Pancreas (tissue), 10 donors: ENCODE data around the gene RAD51B. TPM values are rescaled to one million over a fixed set of nuclear protein-coding genes. Genes with fewer than 3 reads are reported as not detected.

ENCODE experiments used
- ATAC-seq, 4 donors: fragments of 200-7000 bp; cut with Tn5 transposase; one replicate each; pipeline versions ENCODE4 v1.8.0 to v1.9.1; 2020; ENCODE audit warnings: mild to moderate bottlenecking in 4 of 4, moderate library complexity in 4 of 4
- DNase-seq, 6 donors: peaks; one replicate each; pipeline ENCODE4 v3.0.0-alpha.2; 2020
- FAIRE-seq: peaks from 2 replicates; lab custom pipeline; 2012; peaks lifted over from hg19 to GRCh38; lab: Jason Lieb, UNC
- H3K27ac ChIP-seq, 4 donors: fragments of 200-600 bp; sonication (generic); 1 replicate in 3 of 4; 2 replicates in 1 of 4; pipeline versions ENCODE4 v1.5.0 to v1.8.0; 2020
- H3K27me3 ChIP-seq, 4 donors: fragments of 200-600 bp; one replicate each; pipeline ENCODE4 v1.8.0; 2021
- H3K36me3 ChIP-seq, 3 donors: fragments of 200-600 bp; sonication (generic) in 1 of 3; one replicate each; pipeline versions ENCODE4 v1.5.0 to v1.8.0; 2020 to 2021
- H3K4me1 ChIP-seq, 3 donors: fragments of 200-600 bp; one replicate each; pipeline ENCODE4 v1.8.0; 2021
- H3K4me3 ChIP-seq, 4 donors: fragments of 200-600 bp; sonication (generic) in 2 of 4; one replicate each; pipeline versions ENCODE4 v1.5.0 to v1.8.0; 2020 to 2021
- H3K9me3 ChIP-seq, 4 donors: fragments of 200-600 bp; one replicate each; pipeline ENCODE4 v1.8.0; 2021
- CTCF ChIP-seq, 4 donors: fragments of 200-600 bp; sonication (generic) in 3 of 4; IDR thresholded peaks; one replicate each; pipeline versions ENCODE4 v1.5.0 to v1.8.0; 2021; ENCODE audit warnings: antibody characterized with exemption in 4 of 4
- WGBS, 2 donors: extraction: QIAGEN DNeasy Blood & Tissue Kit; methylation state at CpG; one replicate each; pipeline ENCODE4 v1.1.7; 2013; 5-methylcytosine and 5-hydroxymethylcytosine counted together
- intact Hi-C, 3 donors: fragments of 100-400 bp; cut with DNase I; formaldehyde crosslinking; loops; one replicate each; pipeline versions ENCODE4 v1.11.1 to v1.14.2; 2022
- polyA plus RNA-seq, 2 donors: library from polyadenylated mRNA; stranded (reverse); fragments of 200-250 nt; gene quantifications; one replicate each; pipeline ENCODE4 v1.2.3, GENCODE V29; 2013
- total RNA-seq, 6 donors: library from RNA; stranded (reverse); fragmentation: NEBNext Ultra II Directional in 4 of 6; extraction: Animal tissue kit (Norgen Biotek cat#: 25700) in 4 of 6; gene quantifications; one replicate each; pipeline versions ENCODE4 v1.2.1 to v1.2.4, GENCODE V29; 2021 to 2023
- donor health status: healthy with polysubstance abuse.
- donor health status: DM: no; HTN: no; CAD: no; lungs with moderate emphysema.
- donor health status: DM: no; HTN: no; CAD: no.
- donor health status: control.
- donor health status: control.
- donor health status: Bipolar disorder and iron deficiency.
- donor health status: DM: yes; HTN: yes; CAD: no.
- donor health status: DM: no; HTN: no; CAD: no.
- donor health status: DM: no; HTN: no; CAD: no.
- donor health status: DM: yes; HTN: yes; CAD: no.

RAD51B gene
- total and polyA plus RNA-seq, 8 donors, result 1.1 to 17.3 (median 5.8) TPM

- intact Hi-C loops, result no loop called here
- Histone ChIP-seq H3K27me3 (no peaks in the 10 kb centered on the region), H3K4me3 (no peak overlapping the region), H3K36me3 (peaks cover 6 to 72% (median 36%) of the 10 kb centered on the region in 3 donors), H3K4me1 (no peaks in the 10 kb centered on the region), H3K27ac (no peak overlapping the region), H3K9me3 (no peaks in the 10 kb centered on the region)
- DNase-seq (no peak), ATAC-seq (no peak), FAIRE-seq (no peak)
- no peak for TF ChIP-seq CTCF (IDR thresholded peaks at IDR 0.05)
- 57 to 88% methylated on average over 3 of the region's 3 CpGs for WGBS, 2 donors
These were observed 37.5 kb upstream of the RAD51B start for GRCh38 chr14:67782090-67782489.

- no peak for FAIRE-seq
- TF ChIP-seq CTCF (IDR thresholded peaks at IDR 0.05), result no peak
- H3K9me3 ChIP-seq, result no peaks in the 10 kb centered on the region
- no peak overlapping the region for H3K4me3 ChIP-seq
- H3K27me3 ChIP-seq, result no peaks in the 10 kb centered on the region
- H3K36me3 ChIP-seq, result peaks cover 3 to 80% (median 35%) of the 10 kb centered on the region in 3 donors
- ATAC-seq, result no peak
- no peak for DNase-seq
- WGBS, 2 donors, result 89 to 91% methylated on average over 5 of the region's 5 CpGs
- intact Hi-C loops, result no loop called here
- H3K4me1 ChIP-seq, result no peaks in the 10 kb centered on the region
- no peak overlapping the region for H3K27ac ChIP-seq
These were observed 35.2 kb upstream of the RAD51B start for GRCh38 chr14:67784244-67784823.

- Histone ChIP-seq H3K4me1 (no peaks in the 10 kb centered on the region), H3K27me3 (no peaks in the 10 kb centered on the region), H3K36me3 (peaks cover 3 to 81% (median 35%) of the 10 kb centered on the region in 3 donors), H3K4me3 (no peak overlapping the region), H3K27ac (no peak overlapping the region), H3K9me3 (no peaks in the 10 kb centered on the region)
- FAIRE-seq (no peak), DNase-seq (no peak), ATAC-seq (no peak)
- 93 to 96% methylated on average over 4 of the region's 4 CpGs for WGBS, 2 donors
- intact Hi-C loops, result no loop called here
- TF ChIP-seq CTCF (IDR thresholded peaks at IDR 0.05), result no peak
These were observed 34.1 kb upstream of the RAD51B start for GRCh38 chr14:67785270-67786109.

DNA sequence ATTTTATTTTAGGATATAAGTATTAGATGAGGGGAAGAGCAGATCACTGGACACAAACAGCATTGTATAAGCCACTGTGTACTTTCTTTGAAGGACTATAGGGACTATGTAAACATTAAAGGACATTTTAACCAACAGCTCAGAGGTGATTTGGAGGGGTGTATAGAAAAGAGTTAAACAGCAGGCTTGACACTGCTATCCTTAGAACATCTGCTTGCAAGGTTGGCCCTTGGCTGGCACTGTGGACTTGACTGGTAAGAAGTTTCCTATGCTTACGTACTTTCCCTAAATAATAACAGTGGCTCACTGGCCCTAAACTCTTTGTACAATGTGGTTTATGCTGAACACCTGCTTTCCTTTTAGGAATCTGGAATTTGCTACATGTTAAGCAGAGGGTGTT is 31.9 kb upstream of the RAD51B start:
- no peak for TF ChIP-seq CTCF (IDR thresholded peaks at IDR 0.05)
- WGBS, 2 donors, result 89 to 91% methylated on average over 1 of the region's 1 CpG

DNA sequence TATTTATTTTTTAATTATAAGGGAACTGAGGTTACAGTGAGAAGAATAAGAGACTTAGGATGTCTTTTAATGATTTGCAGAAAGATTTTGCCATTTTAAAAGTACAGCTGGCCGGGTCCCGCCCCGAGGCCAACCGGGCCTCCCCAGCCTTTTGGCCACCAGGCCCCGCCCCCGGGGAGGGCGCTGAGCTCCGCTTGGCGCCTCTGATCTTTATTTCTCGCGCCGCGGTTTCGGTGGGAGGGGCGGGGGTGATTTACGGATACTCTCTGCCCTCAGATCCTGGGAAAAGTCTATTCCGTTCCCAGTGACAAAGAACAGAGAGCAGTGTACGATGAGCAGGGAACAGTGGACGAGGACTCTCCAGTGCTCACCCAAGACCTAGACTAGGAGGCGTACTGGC is 20.8 kb upstream of the RAD51B start:
- WGBS, 2 donors, result 91 to 94% methylated on average over 20 of the region's 20 CpGs
- Histone ChIP-seq H3K27ac (no peak overlapping the region), H3K27me3 (no peaks in the 10 kb centered on the region), H3K4me1 (no peaks in the 10 kb centered on the region), H3K36me3 (peaks cover 3 to 68% (median 11%) of the 10 kb centered on the region in 3 donors), H3K4me3 (no peak overlapping the region), H3K9me3 (no peaks in the 10 kb centered on the region)
- ATAC-seq (no peak), DNase-seq (no peak), FAIRE-seq (no peak)
- intact Hi-C loops, result no loop called here
- no peak for TF ChIP-seq CTCF (IDR thresholded peaks at IDR 0.05)

More for the DNA sequence above, 31.9 kb upstream of the RAD51B start:
- Histone ChIP-seq H3K4me3 (no peak overlapping the region), H3K36me3 (peaks cover 0 to 74% (median 32%) of the 10 kb centered on the region in 3 donors), H3K4me1 (no peaks in the 10 kb centered on the region), H3K27me3 (no peaks in the 10 kb centered on the region), H3K27ac (no peak overlapping the region), H3K9me3 (no peaks in the 10 kb centered on the region)
- intact Hi-C loops, result no loop called here
- DNase-seq, result no peak
- no peak for ATAC-seq
- FAIRE-seq, result no peak
